Mucosa of rectum (tissue), 2 donors: ENCODE results near the gene ABCA5.
A peak's percentile ranks its signal among the peaks of the same experiment; 100 is the strongest.

Source experiments
- H3K27ac ChIP-seq, 2 donors: one replicate each; pipeline ENCODE4 v1.7.0; 2013; ENCODE audit warnings: inconsistent platforms in 2 of 2, low read depth in 2 of 2, low read length in 2 of 2
- H3K27me3 ChIP-seq, 2 donors: one replicate each; pipeline ENCODE4 v1.7.0; 2013; ENCODE audit warnings: low read length in 2 of 2; ENCODE audit not compliant: control insufficient read depth in 2 of 2, insufficient read depth in 2 of 2
- H3K36me3 ChIP-seq, 2 donors: one replicate each; pipeline ENCODE4 v1.7.0; 2013; ENCODE audit warnings: low read length in 2 of 2; ENCODE audit not compliant: control insufficient read depth in 2 of 2, insufficient read depth in 2 of 2
- H3K4me1 ChIP-seq, 2 donors: one replicate each; pipeline ENCODE4 v1.7.0; 2013; ENCODE audit warnings: low read length in 2 of 2, mild to moderate bottlenecking in 1 of 2; ENCODE audit not compliant: control insufficient read depth in 2 of 2, insufficient read depth in 2 of 2
- H3K4me3 ChIP-seq, 2 donors: one replicate each; pipeline ENCODE4 v1.7.0; 2013; ENCODE audit warnings: low read length in 2 of 2
- H3K9ac ChIP-seq, 2 donors: one replicate each; pipeline ENCODE4 v1.7.0; 2013; ENCODE audit warnings: low read length in 2 of 2, low read depth in 1 of 2, mild to moderate bottlenecking in 1 of 2
- H3K9me3 ChIP-seq, 2 donors: one replicate each; pipeline ENCODE4 v1.7.0; 2013; ENCODE audit warnings: low read length in 2 of 2; ENCODE audit not compliant: control insufficient read depth in 2 of 2
- donor health status: healthy.
- donor health status: Normal muscosa, but diverticular disease.

Gene ABCA5, protein sequence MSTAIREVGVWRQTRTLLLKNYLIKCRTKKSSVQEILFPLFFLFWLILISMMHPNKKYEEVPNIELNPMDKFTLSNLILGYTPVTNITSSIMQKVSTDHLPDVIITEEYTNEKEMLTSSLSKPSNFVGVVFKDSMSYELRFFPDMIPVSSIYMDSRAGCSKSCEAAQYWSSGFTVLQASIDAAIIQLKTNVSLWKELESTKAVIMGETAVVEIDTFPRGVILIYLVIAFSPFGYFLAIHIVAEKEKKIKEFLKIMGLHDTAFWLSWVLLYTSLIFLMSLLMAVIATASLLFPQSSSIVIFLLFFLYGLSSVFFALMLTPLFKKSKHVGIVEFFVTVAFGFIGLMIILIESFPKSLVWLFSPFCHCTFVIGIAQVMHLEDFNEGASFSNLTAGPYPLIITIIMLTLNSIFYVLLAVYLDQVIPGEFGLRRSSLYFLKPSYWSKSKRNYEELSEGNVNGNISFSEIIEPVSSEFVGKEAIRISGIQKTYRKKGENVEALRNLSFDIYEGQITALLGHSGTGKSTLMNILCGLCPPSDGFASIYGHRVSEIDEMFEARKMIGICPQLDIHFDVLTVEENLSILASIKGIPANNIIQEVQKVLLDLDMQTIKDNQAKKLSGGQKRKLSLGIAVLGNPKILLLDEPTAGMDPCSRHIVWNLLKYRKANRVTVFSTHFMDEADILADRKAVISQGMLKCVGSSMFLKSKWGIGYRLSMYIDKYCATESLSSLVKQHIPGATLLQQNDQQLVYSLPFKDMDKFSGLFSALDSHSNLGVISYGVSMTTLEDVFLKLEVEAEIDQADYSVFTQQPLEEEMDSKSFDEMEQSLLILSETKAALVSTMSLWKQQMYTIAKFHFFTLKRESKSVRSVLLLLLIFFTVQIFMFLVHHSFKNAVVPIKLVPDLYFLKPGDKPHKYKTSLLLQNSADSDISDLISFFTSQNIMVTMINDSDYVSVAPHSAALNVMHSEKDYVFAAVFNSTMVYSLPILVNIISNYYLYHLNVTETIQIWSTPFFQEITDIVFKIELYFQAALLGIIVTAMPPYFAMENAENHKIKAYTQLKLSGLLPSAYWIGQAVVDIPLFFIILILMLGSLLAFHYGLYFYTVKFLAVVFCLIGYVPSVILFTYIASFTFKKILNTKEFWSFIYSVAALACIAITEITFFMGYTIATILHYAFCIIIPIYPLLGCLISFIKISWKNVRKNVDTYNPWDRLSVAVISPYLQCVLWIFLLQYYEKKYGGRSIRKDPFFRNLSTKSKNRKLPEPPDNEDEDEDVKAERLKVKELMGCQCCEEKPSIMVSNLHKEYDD (N-terminal part only)

DNA sequence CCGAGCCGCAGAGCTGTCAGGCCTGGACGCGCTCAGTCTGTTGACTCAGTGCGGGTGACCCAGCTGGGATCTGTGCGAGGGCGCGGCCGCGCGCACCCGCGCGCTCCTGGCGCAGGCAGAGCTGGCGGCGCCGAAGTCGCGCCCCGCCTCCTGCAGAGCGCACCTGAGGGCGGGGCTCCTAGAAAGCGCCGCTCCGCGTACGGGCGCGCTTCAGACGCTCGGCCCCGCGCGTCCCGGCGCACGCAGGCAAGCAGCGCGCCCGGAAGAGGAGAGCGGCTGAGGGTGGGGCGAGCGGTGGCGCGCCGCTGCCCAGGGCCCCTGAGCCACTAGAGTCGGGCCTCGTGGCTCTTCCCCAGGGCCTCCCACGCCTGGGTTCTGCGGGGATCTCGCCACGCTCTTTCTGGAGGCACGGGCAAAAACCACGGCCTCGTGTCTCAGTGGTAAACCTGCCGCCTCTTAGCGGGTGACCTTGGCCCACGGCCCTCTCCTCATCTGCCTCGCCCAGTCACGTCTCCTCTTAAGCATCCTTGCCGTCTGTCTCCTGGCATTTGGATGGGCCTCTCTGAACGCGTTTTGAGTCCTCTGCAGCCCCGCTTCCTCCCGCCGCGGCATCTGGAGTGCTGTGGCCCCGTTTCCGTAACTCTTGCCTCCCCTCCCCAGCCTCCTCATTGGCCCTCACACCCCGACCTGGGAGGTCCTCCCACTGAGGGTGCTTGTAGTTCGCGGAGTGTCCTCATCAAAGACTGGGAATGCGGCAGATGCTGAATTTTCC, at the start of gene ABCA5:
Gene ABCA5 (minus strand): TSS at position 74 of the 772 bp plus-strand sequence. CDS start 12,718 bp downstream, outside the sequence.
- H3K4me3 ChIP-seq = peak within 1 kb of the TSS; percentile 88 to 89
- H3K9ac ChIP-seq = peak within 1 kb of the TSS; percentile 88 to 93
- H3K36me3 ChIP-seq = peaks cover 0 to 2% of the 10 kb centered on the region in 2 donors
- H3K9me3 ChIP-seq = no peaks in the 10 kb centered on the region
- peak within 1 kb of the TSS; percentile 93 to 94 for H3K27ac ChIP-seq
- peaks cover 12 to 16% of the 10 kb centered on the region in 2 donors for H3K4me1 ChIP-seq
- H3K27me3 ChIP-seq = no peaks in the 10 kb centered on the region

DNA sequence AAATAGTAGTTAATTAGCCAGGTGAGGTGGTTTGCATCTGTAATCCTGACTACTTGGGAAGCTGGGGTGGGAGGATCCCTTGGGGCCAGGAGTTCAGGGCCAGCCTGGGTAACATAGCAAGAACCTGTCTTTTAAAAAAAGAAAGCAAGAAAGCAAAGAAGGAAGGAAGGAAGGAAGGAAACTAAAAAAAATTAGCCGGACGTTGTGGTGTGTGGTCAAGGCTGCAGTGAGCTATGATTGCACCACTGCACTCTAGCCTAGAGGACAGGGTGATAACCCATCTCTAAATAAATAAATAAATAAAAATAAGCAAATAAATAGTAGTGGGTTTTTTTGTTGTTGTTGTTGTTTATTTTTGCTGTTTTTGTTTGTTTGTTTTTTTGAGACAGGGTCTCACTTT, 48.3 kb upstream of the ABCA5 start:
- Histone ChIP-seq H3K27me3 (no peaks in the 10 kb centered on the region), H3K27ac (no peak overlapping the region), H3K4me3 (no peak overlapping the region), H3K4me1 (no peaks in the 10 kb centered on the region), H3K36me3 (no peaks in the 10 kb centered on the region), H3K9ac (no peak overlapping the region), H3K9me3 (no peaks in the 10 kb centered on the region)

DNA sequence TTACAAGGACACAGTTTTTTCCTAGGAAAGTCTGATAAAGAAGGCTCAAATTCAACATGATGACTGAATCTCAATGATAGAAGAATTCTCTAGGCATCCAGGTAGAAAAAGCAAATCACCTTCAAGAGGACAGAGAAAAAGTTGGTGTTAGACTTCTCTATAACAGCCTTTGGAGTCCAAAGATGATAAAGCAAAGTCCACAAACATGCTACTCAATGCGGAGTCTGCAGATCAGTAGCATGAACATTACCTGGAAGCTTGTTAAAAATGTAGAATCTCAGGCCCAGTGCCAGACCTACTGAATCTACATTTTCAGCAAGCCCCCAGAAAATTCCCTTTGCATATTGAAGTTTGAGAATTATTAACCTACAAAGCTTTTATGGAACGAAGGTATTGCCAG, 46.1 kb upstream of the ABCA5 start:
- no peak overlapping the region for H3K4me3 ChIP-seq
- H3K27ac ChIP-seq = no peak overlapping the region
- H3K9ac ChIP-seq = no peak overlapping the region
- no peaks in the 10 kb centered on the region for H3K36me3 ChIP-seq
- no peaks in the 10 kb centered on the region for H3K9me3 ChIP-seq
- no peaks in the 10 kb centered on the region for H3K4me1 ChIP-seq
- no peaks in the 10 kb centered on the region for H3K27me3 ChIP-seq

DNA sequence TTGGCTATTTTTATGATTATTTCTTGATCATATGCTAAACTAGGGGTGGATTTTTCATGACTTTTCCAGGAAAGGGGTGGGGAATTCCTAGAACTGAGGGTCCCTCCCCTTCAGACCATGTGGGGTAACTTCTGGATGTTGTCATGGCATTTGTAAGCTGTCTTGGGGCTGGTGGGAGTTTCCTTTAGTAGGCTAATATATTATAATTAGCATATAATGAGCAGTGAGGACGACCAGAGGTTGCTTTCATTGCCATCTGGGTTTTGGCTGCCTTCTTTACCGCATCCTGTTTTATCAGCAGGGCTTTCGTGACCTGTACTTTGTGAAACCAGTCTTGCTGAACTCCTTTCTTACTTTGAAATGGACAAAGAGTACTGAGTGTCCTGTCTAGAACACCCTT, 40.4 kb upstream of the ABCA5 start:
- H3K27me3 ChIP-seq = no peaks in the 10 kb centered on the region
- H3K4me3 ChIP-seq = no peak overlapping the region
- no peaks in the 10 kb centered on the region for H3K36me3 ChIP-seq
- no peaks in the 10 kb centered on the region for H3K4me1 ChIP-seq
- H3K9me3 ChIP-seq = no peaks in the 10 kb centered on the region
- no peak overlapping the region for H3K9ac ChIP-seq
- no peak overlapping the region for H3K27ac ChIP-seq

DNA sequence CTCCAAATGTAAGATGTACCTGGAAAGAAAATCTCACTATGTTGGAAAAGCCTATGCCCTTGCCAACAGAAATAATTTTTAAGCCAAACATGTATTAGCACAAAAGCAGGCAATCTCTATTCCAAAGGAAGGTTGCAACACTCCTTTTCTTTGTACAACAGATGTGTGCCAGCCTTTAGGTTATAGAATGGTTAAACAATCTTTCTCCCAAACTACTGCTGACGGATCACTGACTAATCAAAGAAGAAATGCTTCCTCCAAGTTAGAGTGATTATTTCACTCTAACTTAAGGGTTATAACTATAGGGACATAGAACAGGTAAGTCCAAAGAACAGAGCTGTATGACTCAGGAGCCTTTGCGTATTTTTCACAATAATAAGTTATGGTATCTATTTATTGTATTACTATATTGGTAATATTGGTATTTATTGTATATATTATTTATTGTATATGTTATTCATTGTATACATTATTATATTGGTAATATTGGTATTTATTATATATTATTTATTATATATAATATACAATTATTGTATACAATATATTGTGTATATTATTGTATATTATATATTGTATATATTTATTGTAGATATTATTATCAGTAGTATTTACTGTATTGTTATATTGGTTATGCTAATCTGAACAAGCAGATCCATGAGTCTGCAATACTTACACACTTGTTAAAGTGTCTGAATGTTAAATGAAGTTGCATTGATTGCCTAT, 36.7 kb upstream of the ABCA5 start:
- no peaks in the 10 kb centered on the region for H3K27me3 ChIP-seq
- H3K27ac ChIP-seq = no peak overlapping the region
- H3K4me3 ChIP-seq = no peak overlapping the region

DNA sequence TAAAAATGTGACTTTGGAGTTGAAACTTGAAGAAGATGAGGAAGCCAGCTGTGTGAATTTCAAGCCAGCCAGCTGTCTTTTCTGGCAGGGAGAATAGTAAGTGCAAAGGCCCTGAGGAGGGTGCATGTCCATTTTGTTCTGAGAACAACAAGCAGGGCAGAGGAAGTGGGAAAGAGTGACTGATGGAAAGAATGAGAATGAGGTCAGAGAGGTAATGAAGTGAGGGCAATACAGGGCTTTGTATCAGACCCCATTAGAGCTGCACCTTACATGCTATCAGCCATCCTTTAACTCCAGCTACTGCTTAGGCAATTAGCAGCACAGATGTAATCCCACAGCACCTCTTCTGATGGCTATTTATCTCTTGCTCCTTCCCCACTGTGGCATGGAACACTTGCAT, 34.2 kb upstream of the ABCA5 start:
- Histone ChIP-seq H3K27me3 (no peaks in the 10 kb centered on the region), H3K27ac (no peak overlapping the region), H3K9me3 (no peaks in the 10 kb centered on the region), H3K4me1 (no peaks in the 10 kb centered on the region), H3K9ac (no peak overlapping the region), H3K36me3 (no peaks in the 10 kb centered on the region), H3K4me3 (no peak overlapping the region)

More for the DNA sequence above, 36.7 kb upstream of the ABCA5 start:
- H3K9me3 ChIP-seq = no peaks in the 10 kb centered on the region
- H3K36me3 ChIP-seq = no peaks in the 10 kb centered on the region
- no peak overlapping the region for H3K9ac ChIP-seq
- H3K4me1 ChIP-seq = no peaks in the 10 kb centered on the region

DNA sequence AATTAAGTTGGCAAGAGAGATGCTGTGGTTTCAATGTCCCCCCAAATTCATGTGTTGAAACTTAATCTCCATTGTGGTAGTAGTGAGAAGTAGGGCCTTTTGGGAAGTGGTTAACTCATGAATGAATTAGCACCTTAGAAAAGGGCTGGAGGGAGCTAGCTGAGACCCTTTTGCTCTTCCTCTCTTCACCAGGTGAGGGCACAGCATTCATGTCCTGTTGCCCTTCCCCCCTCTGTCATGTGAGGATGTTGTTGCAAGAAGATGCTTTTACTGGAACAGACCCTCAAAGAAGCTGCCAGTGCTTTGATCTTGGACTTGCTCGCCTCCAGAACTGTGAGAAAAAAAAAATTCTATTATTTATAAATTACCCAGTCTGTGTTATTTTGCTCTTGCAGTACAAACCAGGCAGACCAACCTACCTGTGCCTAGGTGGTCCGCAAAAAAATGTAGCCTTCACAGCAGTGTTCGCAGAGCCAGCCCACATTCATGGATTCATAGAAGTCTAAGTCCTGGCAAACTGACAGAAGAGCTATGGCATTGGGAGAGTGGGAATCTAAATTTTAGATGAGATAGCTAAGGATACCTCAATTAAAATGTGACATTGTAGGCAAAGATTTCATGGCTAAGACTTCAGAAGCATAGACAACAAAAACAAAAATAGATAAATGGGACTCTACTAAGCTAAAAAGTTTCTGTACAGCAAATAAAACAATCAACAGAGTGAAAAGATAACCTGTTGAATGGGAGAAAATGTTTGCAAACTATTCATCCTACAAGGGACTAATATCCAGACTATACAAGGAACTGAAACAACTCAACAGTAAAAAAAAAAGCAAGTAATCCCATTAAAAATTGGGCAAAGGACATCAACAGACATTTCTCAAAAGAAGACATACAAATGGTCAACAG, 32.0 kb upstream of the ABCA5 start:
- Histone ChIP-seq H3K4me3 (no peak overlapping the region), H3K9ac (no peak overlapping the region), H3K27ac (no peak overlapping the region), H3K27me3 (no peaks in the 10 kb centered on the region), H3K9me3 (no peaks in the 10 kb centered on the region), H3K4me1 (no peaks in the 10 kb centered on the region), H3K36me3 (no peaks in the 10 kb centered on the region)

DNA sequence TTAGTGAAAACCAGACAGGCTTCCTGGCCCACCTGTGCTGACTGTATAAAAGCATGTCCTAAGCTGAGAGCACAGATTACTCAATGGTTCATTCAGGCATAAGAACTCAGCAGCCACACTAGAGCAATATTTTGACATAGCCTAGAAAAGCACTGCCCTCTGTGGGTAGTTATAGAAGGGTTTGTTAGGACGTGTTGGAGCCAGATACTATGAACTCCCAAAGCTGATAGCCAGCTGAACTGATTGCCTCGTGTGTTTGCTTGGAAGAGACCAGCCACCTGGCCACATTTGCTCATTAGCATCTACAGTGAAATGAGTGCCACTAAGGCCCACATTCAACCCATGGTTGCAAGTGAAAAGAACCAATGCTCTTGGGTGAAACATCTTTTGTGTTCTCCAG, 30.8 kb upstream of the ABCA5 start:
- no peak overlapping the region for H3K9ac ChIP-seq
- no peaks in the 10 kb centered on the region for H3K9me3 ChIP-seq
- H3K4me1 ChIP-seq = no peaks in the 10 kb centered on the region
- no peaks in the 10 kb centered on the region for H3K36me3 ChIP-seq
- H3K27ac ChIP-seq = no peak overlapping the region
- H3K27me3 ChIP-seq = no peaks in the 10 kb centered on the region
- no peak overlapping the region for H3K4me3 ChIP-seq
